HG03025 (cell line): ENCODE measurements around the gene ITPK1.
"Not testable (repeated sequence)": the region's sequence is repeated elsewhere in the genome, so short reads cannot be mapped to it uniquely, and the experiment has no call there.

Experiments
- ATAC-seq: cut with Tn5 transposase; IDR thresholded peaks from one replicate; pipeline ENCODE4 v1.9.1; 2021; ENCODE audit warnings: mild to moderate bottlenecking, moderate library complexity; ENCODE audit not compliant: unreplicated experiment, low FRiP score

The ITPK1 gene

GRCh38 chr14:93131257-93131820 is 15.6 kb upstream of the ITPK1 start:
- not testable (repeated sequence) for ATAC-seq

GRCh38 chr14:93128725-93129459 is 13.2 kb upstream of the ITPK1 start:
- ATAC-seq = no peak

GRCh38 chr14:93126111-93126510 is 10.4 kb upstream of the ITPK1 start:
- ATAC-seq = no peak

GRCh38 chr14:93122826-93123225 is 7.1 kb upstream of the ITPK1 start:
- no peak for ATAC-seq

GRCh38 chr14:93121030-93121834 is 5.5 kb upstream of the ITPK1 start:
- no peak for ATAC-seq

GRCh38 chr14:93120517-93120916 is 4.8 kb upstream of the ITPK1 start:
- ATAC-seq = no peak

GRCh38 chr14:93116676-93117200 is 1.0 kb upstream of the ITPK1 start:
- ATAC-seq = no peak

GRCh38 chr14:93115069-93115820 is 480 bp downstream of the ITPK1 start:
- ATAC-seq = peak; percentile 74

GRCh38 chr14:93114713-93115068 is 1.0 kb downstream of the ITPK1 start:
- ATAC-seq = no peak

- ATAC-seq = no peak
These were observed 1.5 kb downstream of the ITPK1 start for GRCh38 chr14:93114068-93114710.

GRCh38 chr14:93113678-93114067 is 2.1 kb downstream of the ITPK1 start:
- no peak for ATAC-seq

GRCh38 chr14:93112891-93113677 is 2.6 kb downstream of the ITPK1 start:
- no peak for ATAC-seq

GRCh38 chr14:93111541-93111940 is 4.2 kb downstream of the ITPK1 start:
- not testable (repeated sequence) for ATAC-seq

GRCh38 chr14:93110856-93111419 is 4.8 kb downstream of the ITPK1 start:
- no peak for ATAC-seq

- ATAC-seq = no peak
These were observed 5.9 kb downstream of the ITPK1 start for GRCh38 chr14:93109572-93110481.

- no peak for ATAC-seq
These were observed 7.6 kb downstream of the ITPK1 start for GRCh38 chr14:93108105-93108504.

GRCh38 chr14:93107453-93107852 is 8.3 kb downstream of the ITPK1 start:
- no peak for ATAC-seq

- no peak for ATAC-seq
These were observed 9.1 kb downstream of the ITPK1 start for GRCh38 chr14:93106541-93107156.
